ENCODE data around the gene SDCCAG8.

Gene SDCCAG8

GRCh38 chr1:243548516-243548915, 292.7 kb downstream of the SDCCAG8 start:
- no peak for DNase-seq (ENCODE audit: low read depth in 1 of 2, low spot score in 1 of 2)
- TF ChIP-seq JUND (IDR thresholded peaks at IDR 0.05; ENCODE audit: low read depth): no peak
- in situ Hi-C loops (cut with HindIII; ENCODE audit: low pct_unique_long_range_greater_than_20kb, low sequenced_read_pairs): no loop called here

GRCh38 chr1:243549108-243549507, 293.3 kb downstream of the SDCCAG8 start:
- in situ Hi-C loops (cut with HindIII; ENCODE audit: low pct_unique_long_range_greater_than_20kb, low sequenced_read_pairs): no loop called here
- no peak for DNase-seq (ENCODE audit: low read depth in 1 of 2, low spot score in 1 of 2)
- no peak for TF ChIP-seq JUND (IDR thresholded peaks at IDR 0.05; ENCODE audit: low read depth)
